HCT116 (cell line): ENCODE measurements around the gene ZNF462. TPM values are rescaled to one million over a fixed set of nuclear protein-coding genes. Genes with fewer than 3 reads are reported as not detected.

ENCODE experiments used
- ATAC-seq: fragments of 200-7000 bp; cut with Tn5 transposase; 2 replicates; pipeline ENCODE4 v1.9.1; 2020; ENCODE audit warnings: mild to moderate bottlenecking, moderate library complexity
- BruUV-seq: library from RNA; stranded (reverse); fragments of 400-500 nt; replicated peaks from 2 replicates; lab custom pipeline; 2021; lab: Mats Ljungman, UMichigan
- CTCF ChIA-PET: fragments of 300-600 bp; sonication (Branson Sonifier 250); formaldehyde crosslinking; loops from one replicate; lab custom pipeline; 2021; ENCODE audit warnings: antibody characterized with exemption; lab: Charles Lee
- POLR2A ChIA-PET: fragments of 300-600, 350-600 bp; sonication (Branson Sonifier 250); formaldehyde crosslinking; loops from one replicate; lab custom pipeline; 2021; ENCODE audit warnings: antibody characterized with exemption; lab: Charles Lee
- RAD21 ChIA-PET, 2 experiments: fragments of 300-600 bp; sonication (Branson Sonifier 250); formaldehyde crosslinking; loops; one replicate each; lab custom pipeline; 2023; ENCODE audit warnings: low total read pairs in 2 of 2; ENCODE audit not compliant: uncharacterized antibody in 2 of 2, unreplicated experiment in 2 of 2, low non-redundant PET in 1 of 2; lab: Charles Lee
- DNase-seq: peaks from one replicate; pipeline ENCODE4 v3.0.0-alpha.2; 2010; ENCODE audit warnings: low read depth, low spot score
- H2AFZ ChIP-seq: fragments of 200-600 bp; shearing (Covaris generic), sonication (generic); 2 replicates; pipeline ENCODE4 v1.6.1; 2017; ENCODE audit warnings: low read depth, mixed run types, mixed read lengths, antibody characterized with exemption, low read length; ENCODE audit not compliant: poor library complexity, severe bottlenecking
- H3K27ac ChIP-seq: 2 replicates; pipeline ENCODE4 v1.5.1; 2012; ENCODE audit warnings: low read depth, low read length
- H3K27me3 ChIP-seq: fragments of 200-600 bp; sonication (generic); 2 replicates; pipeline ENCODE4 v1.6.1; 2016; ENCODE audit warnings: mixed run types, low read length, mixed read lengths; ENCODE audit not compliant: insufficient read depth
- H3K36me3 ChIP-seq, 2 experiments: fragments of 200-500 bp in 1 of 2; fragments of 200-600 bp in 1 of 2; sonication (Bioruptor generic) in 1 of 2; sonication (generic) in 1 of 2; 2 replicates each; pipeline versions ENCODE4 v1.5.1 to v1.6.1; 2014 to 2016; ENCODE audit warnings: low read length in 2 of 2, inconsistent platforms in 1 of 2, mixed read lengths in 1 of 2, mixed run types in 1 of 2; ENCODE audit not compliant: insufficient read depth in 2 of 2, control insufficient read depth in 1 of 2
- H3K4me1 ChIP-seq, 2 experiments: fragments of 200-600 bp in 1 of 2; sonication (generic) in 1 of 2; 2 replicates each; pipeline versions ENCODE4 v1.5.1 to v1.6.1; 2012 to 2017; ENCODE audit warnings: low read length in 2 of 2, inconsistent platforms in 1 of 2, mild to moderate bottlenecking in 1 of 2, mixed read lengths in 1 of 2, mixed run types in 1 of 2, moderate library complexity in 1 of 2; ENCODE audit not compliant: insufficient read depth in 2 of 2, control insufficient read depth in 1 of 2
- H3K4me2 ChIP-seq: fragments of 200-600 bp; sonication (generic); 2 replicates; pipeline ENCODE4 v1.6.1; 2017; ENCODE audit warnings: mixed run types, low read length, mixed read lengths
- H3K4me3 ChIP-seq, 2 experiments: fragments of 200-600 bp in 1 of 2; sonication (generic) in 1 of 2; replicated peaks in 1 of 2; 2 replicates each; pipeline ENCODE4 v1.5.1; 2011 to 2016; ENCODE audit warnings: low read length in 2 of 2, control low read depth in 1 of 2, low read depth in 1 of 2, mild to moderate bottlenecking in 1 of 2, mixed read lengths in 1 of 2, mixed run types in 1 of 2
- H3K79me2 ChIP-seq: fragments of 200-600 bp; sonication (generic); 2 replicates; pipeline ENCODE4 v1.6.1; 2017; ENCODE audit warnings: mild to moderate bottlenecking, mixed run types, low read length, moderate library complexity, mixed read lengths; ENCODE audit not compliant: insufficient read depth
- H3K9ac ChIP-seq: fragments of 200-600 bp; sonication (generic); 2 replicates; pipeline ENCODE4 v1.6.1; 2016; ENCODE audit warnings: low read length, mixed read lengths
- H3K9me2 ChIP-seq: fragments of 200-600 bp; sonication (generic), shearing (Covaris generic); 2 replicates; pipeline ENCODE4 v1.6.1; 2017; ENCODE audit warnings: mixed run types, mild to moderate bottlenecking, moderate library complexity; ENCODE audit not compliant: insufficient read depth
- H3K9me3 ChIP-seq, 2 experiments: fragments of 200-500 bp in 1 of 2; fragments of 200-600 bp in 1 of 2; sonication (Bioruptor generic) in 1 of 2; sonication (generic) in 1 of 2; 2 replicates each; pipeline ENCODE4 v1.6.1; 2014 to 2017; ENCODE audit warnings: low read length in 2 of 2, mixed read lengths in 2 of 2, inconsistent platforms in 1 of 2, low read depth in 1 of 2, mild to moderate bottlenecking in 1 of 2, mixed run types in 1 of 2, moderate library complexity in 1 of 2; ENCODE audit not compliant: control insufficient read depth in 1 of 2, insufficient read depth in 1 of 2
- H4K20me1 ChIP-seq: fragments of 200-600 bp; sonication (generic), shearing (Covaris generic); 2 replicates; pipeline ENCODE4 v1.6.1; 2017; ENCODE audit warnings: mixed run types, mild to moderate bottlenecking, moderate library complexity; ENCODE audit not compliant: insufficient read depth
- ATF3 ChIP-seq: IDR thresholded peaks from 2 replicates; pipeline ENCODE4 v1.6.1; 2012
- CBX3 ChIP-seq: IDR thresholded peaks from 2 replicates; pipeline ENCODE4 v1.6.1; 2012; ENCODE audit warnings: low read depth
- EGR1 ChIP-seq: IDR thresholded peaks from 2 replicates; pipeline ENCODE4 v1.6.1; 2012; ENCODE audit warnings: low read depth
- ELF1 ChIP-seq: IDR thresholded peaks from 2 replicates; pipeline ENCODE4 v1.6.1; 2012; ENCODE audit warnings: low read depth, borderline replicate concordance
- EZH2 ChIP-seq: fragments of 200-600 bp; sonication (generic); IDR thresholded peaks from 2 replicates; pipeline ENCODE4 v1.6.1; 2017; ENCODE audit warnings: antibody characterized with exemption, mixed run types
- EZH2phosphoT487 ChIP-seq: fragments of 200-600 bp; IDR thresholded peaks from 2 replicates; pipeline ENCODE4 v1.6.1; 2018; ENCODE audit warnings: antibody characterized with exemption, borderline replicate concordance
- FOSL1 ChIP-seq: IDR thresholded peaks from 2 replicates; pipeline ENCODE4 v1.6.1; 2012; ENCODE audit warnings: low read depth
- POLR2A ChIP-seq: IDR thresholded peaks from 2 replicates; pipeline ENCODE4 v1.7.0; 2011; ENCODE audit warnings: borderline replicate concordance; ENCODE audit not compliant: insufficient read depth, insufficient read length; ENCODE audit errors: extremely low read depth
- POLR2AphosphoS5 ChIP-seq: IDR thresholded peaks from 2 replicates; pipeline ENCODE4 v1.6.1; 2011; ENCODE audit warnings: mild to moderate bottlenecking, low read depth, low read length, moderate library complexity
- RAD21 ChIP-seq: IDR thresholded peaks from 2 replicates; pipeline ENCODE4 v1.6.1; 2012; ENCODE audit warnings: low read depth, mild to moderate bottlenecking
- REST ChIP-seq: IDR thresholded peaks from 2 replicates; pipeline ENCODE4 v1.6.1; 2012; ENCODE audit warnings: low read depth
- SP1 ChIP-seq: IDR thresholded peaks from 2 replicates; pipeline ENCODE4 v1.6.1; 2012; ENCODE audit warnings: low read depth
- SRF ChIP-seq: IDR thresholded peaks from 2 replicates; pipeline ENCODE4 v1.6.1; 2012; ENCODE audit warnings: low read depth
- TCF7L2 ChIP-seq: IDR thresholded peaks from 2 replicates; pipeline ENCODE4 v1.7.0; 2011; ENCODE audit warnings: borderline replicate concordance, inconsistent platforms; ENCODE audit not compliant: insufficient read depth, insufficient read length; ENCODE audit errors: extremely low read depth
- ZBTB33 ChIP-seq: IDR thresholded peaks from 2 replicates; pipeline ENCODE4 v1.6.1; 2011; ENCODE audit warnings: mild to moderate bottlenecking, low read length, moderate library complexity; ENCODE audit not compliant: insufficient replicate concordance; ENCODE audit errors: extremely low read depth
- ZNF274 ChIP-seq: fragments of 200-500 bp; sonication (Bioruptor generic); IDR thresholded peaks from 2 replicates; pipeline ENCODE4 v1.6.1; 2014; ENCODE audit warnings: mild to moderate bottlenecking, low read depth, low read length, inconsistent platforms
- intact Hi-C: fragments of 100-400 bp; cut with micrococcal nuclease; formaldehyde crosslinking; loops from 2 replicates; pipeline ENCODE4 v1.10.0; 2022
- total RNA-seq: library from RNA; stranded (reverse); gene quantifications from one replicate; pipeline ENCODE4 v1.2.1, GENCODE V29; 2021; ENCODE audit not compliant: unreplicated experiment

The ZNF462 gene
- total RNA-seq, 1 experiment from 2014 or later, result 18.1 TPM

GRCh38 chr9:106929471-106930177 lies 66.7 kb downstream of the ZNF462 start:
- Histone ChIP-seq H3K36me3 (no peaks in the 10 kb centered on the region), H3K4me2 (no peak overlapping the region), H3K9ac (no peak overlapping the region), H3K4me1 (no peaks in the 10 kb centered on the region), H3K79me2 (no peaks in the 10 kb centered on the region), H3K27ac (no peak overlapping the region), H2AFZ (no peak overlapping the region), H3K9me3 (no peaks in the 10 kb centered on the region), H3K4me3 (no peak overlapping the region)
- DNase-seq (no peak), ATAC-seq (no peak)
- intact Hi-C loops, result no loop called here
- POLR2A ChIA-PET, result no interaction called here
- BruUV-seq, result no TSS peak
- CTCF ChIA-PET, result no interaction called here
- TF ChIP-seq POLR2A (no peak), CBX3 (no peak), RAD21 (no peak), ATF3 (no peak), TCF7L2 (no peak), EGR1 (no peak)
- TF ChIP-seq, all 23 proteins: peak for 0
- Histone ChIP-seq H3K9me2 (no peaks in the 10 kb centered on the region), H4K20me1 (no peaks in the 10 kb centered on the region), H3K27me3 (no peaks in the 10 kb centered on the region)
- RAD21 ChIA-PET, result no interaction called here

GRCh38 chr9:106930477-106930876 lies 67.5 kb downstream of the ZNF462 start:
- Histone ChIP-seq H3K4me1 (no peaks in the 10 kb centered on the region), H3K27ac (no peak overlapping the region), H3K4me3 (no peak overlapping the region), H3K79me2 (no peaks in the 10 kb centered on the region), H3K4me2 (no peak overlapping the region), H3K9me2 (no peaks in the 10 kb centered on the region), H3K36me3 (no peaks in the 10 kb centered on the region), H2AFZ (no peak overlapping the region), H4K20me1 (no peaks in the 10 kb centered on the region), H3K27me3 (no peaks in the 10 kb centered on the region), H3K9ac (no peak overlapping the region), H3K9me3 (no peaks in the 10 kb centered on the region)
- RAD21 ChIA-PET, result no interaction called here
- intact Hi-C loops, result no loop called here
- CTCF ChIA-PET, result no interaction called here
- no TSS peak for BruUV-seq
- DNase-seq (no peak), ATAC-seq (no peak)
- POLR2A ChIA-PET, result no interaction called here
- TF ChIP-seq SRF (no peak), FOSL1 (no peak), EGR1 (no peak), ZBTB33 (no peak), SP1 (no peak), ZNF274 (no peak), CBX3 (no peak), ELF1 (no peak), EZH2phosphoT487 (no peak), POLR2AphosphoS5 (no peak), REST (no peak), EZH2 (no peak)
